Neuronal stem cell (in vitro differentiated cells): ENCODE measurements around the gene KSR2.

Experiments
- DNase-seq: peaks from one replicate; pipeline ENCODE4 v3.0.0-alpha.2; 2013; ENCODE audit warnings: low spot score
- H2AFZ ChIP-seq: one replicate; pipeline ENCODE4 v1.6.1; 2013; ENCODE audit warnings: mild to moderate bottlenecking, low read length, inconsistent platforms
- H2AK5ac ChIP-seq: 2 replicates; pipeline ENCODE4 v1.6.1; 2013; ENCODE audit warnings: low read depth, mild to moderate bottlenecking, inconsistent platforms, low read length, moderate library complexity, mixed read lengths
- H2BK120ac ChIP-seq: 2 replicates; pipeline ENCODE4 v1.6.1; 2013; ENCODE audit warnings: low read depth, mild to moderate bottlenecking, inconsistent platforms, low read length, moderate library complexity, mixed read lengths
- H2BK12ac ChIP-seq: one replicate; pipeline ENCODE4 v1.6.1; 2013; ENCODE audit warnings: low read length, inconsistent platforms
- H2BK15ac ChIP-seq: 2 replicates; pipeline ENCODE4 v1.6.1; 2013; ENCODE audit warnings: mild to moderate bottlenecking, low read length, inconsistent platforms, mixed read lengths
- H2BK5ac ChIP-seq: one replicate; pipeline ENCODE4 v1.6.1; 2013; ENCODE audit warnings: inconsistent platforms, mild to moderate bottlenecking, low read length, moderate library complexity
- H3K14ac ChIP-seq: one replicate; pipeline ENCODE4 v1.6.1; 2013; ENCODE audit warnings: low read length, inconsistent platforms
- H3K18ac ChIP-seq: 2 replicates; pipeline ENCODE4 v1.6.1; 2013; ENCODE audit warnings: low read length, inconsistent platforms
- H3K23ac ChIP-seq: 2 replicates; pipeline ENCODE4 v1.6.1; 2013; ENCODE audit warnings: low read depth, mild to moderate bottlenecking, mixed read lengths, low read length, inconsistent platforms; ENCODE audit not compliant: poor library complexity
- H3K27ac ChIP-seq: replicated peaks from 3 replicates; pipeline ENCODE4 v1.5.1; 2013; ENCODE audit warnings: low read length, inconsistent platforms
- H3K27me3 ChIP-seq, 3 experiments: 2 replicates each; pipeline ENCODE4 v1.6.1; 2013; ENCODE audit warnings: low read length in 3 of 3, mild to moderate bottlenecking in 2 of 3, inconsistent platforms in 1 of 3, low read depth in 1 of 3, mixed read lengths in 1 of 3, moderate library complexity in 1 of 3; ENCODE audit not compliant: control insufficient read depth in 3 of 3, insufficient read depth in 3 of 3
- H3K36me3 ChIP-seq, 2 donors: replicated peaks in 1 of 2; 2 replicates each; pipeline ENCODE4 v1.6.1; 2013; ENCODE audit warnings: low read length in 2 of 2; ENCODE audit not compliant: control insufficient read depth in 2 of 2, insufficient read depth in 2 of 2
- H3K4ac ChIP-seq: 2 replicates; pipeline ENCODE4 v1.6.1; 2013; ENCODE audit warnings: inconsistent platforms, mild to moderate bottlenecking, low read length, moderate library complexity
- H3K4me1 ChIP-seq, 2 donors: 1 replicate in 1 of 2; 2 replicates in 1 of 2; pipeline ENCODE4 v1.6.1; 2013; ENCODE audit warnings: low read length in 2 of 2, low read depth in 1 of 2; ENCODE audit not compliant: control insufficient read depth in 2 of 2, insufficient read depth in 1 of 2
- H3K4me2 ChIP-seq: one replicate; pipeline ENCODE4 v1.6.1; 2013; ENCODE audit warnings: mild to moderate bottlenecking, low read length, inconsistent platforms; ENCODE audit not compliant: insufficient read depth, poor library complexity, severe bottlenecking
- H3K4me3 ChIP-seq, 2 donors: 2 replicates each; pipeline ENCODE4 v1.5.1; 2013; ENCODE audit warnings: low read length in 2 of 2, mild to moderate bottlenecking in 2 of 2, inconsistent platforms in 1 of 2, moderate library complexity in 1 of 2
- H3K79me1 ChIP-seq: one replicate; pipeline ENCODE4 v1.6.1; 2013; ENCODE audit warnings: low read depth, mild to moderate bottlenecking, inconsistent platforms, low read length, moderate library complexity
- H3K9ac ChIP-seq: one replicate; pipeline ENCODE4 v1.6.1; 2013; ENCODE audit warnings: mild to moderate bottlenecking, low read depth, low read length, inconsistent platforms; ENCODE audit not compliant: poor library complexity
- H3K9me3 ChIP-seq, 2 donors: replicated peaks in 1 of 2; 2 replicates each; pipeline versions ENCODE3 to v1.6.1; 2013; ENCODE audit warnings: low read length in 2 of 2, mild to moderate bottlenecking in 2 of 2, inconsistent platforms in 1 of 2, low read depth in 1 of 2, mixed read lengths in 1 of 2, moderate library complexity in 1 of 2; ENCODE audit not compliant: control insufficient read depth in 2 of 2, insufficient read depth in 1 of 2
- H4K8ac ChIP-seq: one replicate; pipeline ENCODE4 v1.6.1; 2013; ENCODE audit warnings: low read depth, mild to moderate bottlenecking, inconsistent platforms, low read length, moderate library complexity
- H4K91ac ChIP-seq: one replicate; pipeline ENCODE4 v1.6.1; 2013; ENCODE audit warnings: low read length, low read depth, mild to moderate bottlenecking, inconsistent platforms; ENCODE audit not compliant: poor library complexity
- WGBS, 2 donors: extraction: QIAGEN DNeasy Blood & Tissue Kit; methylation state at CpG; one replicate each; pipeline ENCODE4 v1.1.7; 2013; ENCODE audit warnings: missing lambda C conversion rate in 2 of 2, mixed read lengths in 1 of 2; ENCODE audit not compliant: insufficient read length in 2 of 2, insufficient replicate concordance in 1 of 2; ENCODE audit errors: extremely low coverage in 2 of 2; 5-methylcytosine and 5-hydroxymethylcytosine counted together

The KSR2 gene

DNA sequence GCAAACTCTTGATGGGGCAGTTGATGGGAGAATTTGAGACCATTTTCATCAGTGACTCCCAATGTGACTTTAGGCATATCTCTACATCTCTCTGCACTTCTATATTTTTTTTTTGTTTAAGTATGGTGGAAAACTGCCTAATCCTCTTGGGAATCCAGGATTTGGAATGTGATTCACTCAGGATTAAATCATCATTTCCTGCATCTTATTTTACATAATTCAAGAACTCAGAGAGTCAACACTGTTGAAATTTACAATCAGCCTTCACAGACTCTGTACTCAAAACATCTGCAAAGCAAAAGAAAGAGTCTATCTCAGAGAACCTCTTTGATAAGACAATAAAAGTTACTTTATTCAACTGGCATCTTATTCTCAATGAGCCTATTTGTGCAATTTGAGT, 346.7 kb downstream of the KSR2 start:
- H3K4ac ChIP-seq, result no peak overlapping the region
- H2BK5ac ChIP-seq, result no peak overlapping the region
- H2BK120ac ChIP-seq, result no peak overlapping the region
- H2AFZ ChIP-seq, result no peak overlapping the region
- no peaks in the 10 kb centered on the region for H3K79me1 ChIP-seq
- H3K4me1 ChIP-seq, result no peaks in the 10 kb centered on the region
- no peak overlapping the region for H3K18ac ChIP-seq
- H3K14ac ChIP-seq, result no peak overlapping the region
- no peak overlapping the region for H2BK12ac ChIP-seq
- DNase-seq, result no peak
- no peak overlapping the region for H3K4me3 ChIP-seq
- H2BK15ac ChIP-seq, result no peak overlapping the region
- H2AK5ac ChIP-seq, result no peak overlapping the region
- H3K36me3 ChIP-seq, result no peaks in the 10 kb centered on the region
- no peak overlapping the region for H4K91ac ChIP-seq
- no peak overlapping the region for H3K4me2 ChIP-seq
- H3K27ac ChIP-seq, result no peak overlapping the region
- H3K9ac ChIP-seq, result no peak overlapping the region
- no peaks in the 10 kb centered on the region for H3K27me3 ChIP-seq
- peaks cover 0 to 1% of the 10 kb centered on the region in 2 donors for H3K9me3 ChIP-seq
- no peak overlapping the region for H3K23ac ChIP-seq
- H4K8ac ChIP-seq, result no peak overlapping the region

DNA sequence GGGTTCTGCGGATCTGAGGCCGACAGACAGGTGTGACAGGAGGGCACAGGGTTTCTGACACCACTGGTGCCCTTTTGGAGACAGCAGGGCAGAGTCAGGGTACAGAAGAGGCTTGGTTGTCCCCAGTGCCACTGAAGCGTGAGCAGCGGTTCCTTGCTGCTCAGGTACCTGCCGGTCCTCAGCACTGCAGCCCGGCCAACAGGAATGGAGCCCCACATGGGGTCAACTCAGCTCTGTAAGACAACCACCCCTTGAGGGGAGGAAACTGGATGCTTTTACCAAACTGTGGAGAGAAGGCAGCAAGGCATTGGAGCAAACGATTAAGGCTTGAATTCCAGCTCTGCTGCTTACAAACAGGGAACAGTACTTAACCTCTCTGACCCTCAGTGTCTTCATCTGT, 361.0 kb downstream of the KSR2 start:
- Histone ChIP-seq H3K14ac (no peak overlapping the region), H2BK120ac (no peak overlapping the region)

DNA sequence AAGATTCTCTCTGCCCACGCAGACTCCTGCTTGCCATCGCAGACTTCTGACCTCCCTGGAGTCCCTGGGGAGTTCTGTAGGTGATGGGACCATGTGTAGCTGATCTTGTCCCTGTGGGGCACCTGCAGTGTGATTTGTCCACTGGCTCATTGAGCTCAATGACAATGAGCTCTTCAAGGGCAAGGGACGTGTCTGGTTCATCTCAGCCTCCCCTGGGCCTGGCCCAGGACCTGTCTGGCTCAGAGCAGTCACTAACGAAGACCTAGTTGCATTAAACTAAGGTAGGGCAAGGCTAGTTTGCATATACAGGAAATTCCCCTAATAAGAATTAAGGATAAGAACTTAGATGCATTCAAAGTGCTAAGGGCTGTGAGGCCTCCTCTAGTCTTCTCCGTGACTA, 361.8 kb downstream of the KSR2 start:
- no peaks in the 10 kb centered on the region for H3K4me1 ChIP-seq

More for the DNA sequence above, 361.0 kb downstream of the KSR2 start:
- Histone ChIP-seq H4K91ac (no peak overlapping the region), H3K18ac (no peak overlapping the region), H3K4me2 (no peak overlapping the region), H3K4me1 (no peaks in the 10 kb centered on the region), H3K79me1 (no peaks in the 10 kb centered on the region), H4K8ac (no peak overlapping the region), H3K27me3 (no peaks in the 10 kb centered on the region), H3K4ac (no peak overlapping the region), H3K4me3 (no peak overlapping the region), H3K9me3 (no peaks in the 10 kb centered on the region), H2BK15ac (no peak overlapping the region), H2BK5ac (no peak overlapping the region), H2BK12ac (no peak overlapping the region), H3K9ac (no peak overlapping the region), H3K23ac (no peak overlapping the region), H2AK5ac (no peak overlapping the region), H3K36me3 (no peaks in the 10 kb centered on the region), H3K27ac (no peak overlapping the region), H2AFZ (no peak overlapping the region)
- DNase-seq, result no peak
- no CpG with 5 or more reads among the region's 7 CpGs for WGBS, 2 donors

GRCh38 chr12:117606024-117606423, 362.8 kb downstream of the KSR2 start:
- Histone ChIP-seq H3K9ac (no peak overlapping the region), H3K4me3 (no peak overlapping the region), H2BK120ac (no peak overlapping the region), H4K91ac (no peak overlapping the region), H2BK5ac (no peak overlapping the region), H2AFZ (no peak overlapping the region), H3K36me3 (no peaks in the 10 kb centered on the region), H3K27me3 (no peaks in the 10 kb centered on the region), H3K27ac (no peak overlapping the region), H3K4me1 (no peaks in the 10 kb centered on the region), H3K79me1 (no peaks in the 10 kb centered on the region), H2AK5ac (no peak overlapping the region), H2BK15ac (no peak overlapping the region), H3K9me3 (no peaks in the 10 kb centered on the region), H3K23ac (no peak overlapping the region), H2BK12ac (no peak overlapping the region), H3K18ac (no peak overlapping the region), H3K4ac (no peak overlapping the region), H3K14ac (no peak overlapping the region), H3K4me2 (no peak overlapping the region), H4K8ac (no peak overlapping the region)
- DNase-seq, result no peak

More for the DNA sequence above, 361.8 kb downstream of the KSR2 start:
- Histone ChIP-seq H3K14ac (no peak overlapping the region), H2BK12ac (no peak overlapping the region), H3K9me3 (no peaks in the 10 kb centered on the region), H2BK15ac (no peak overlapping the region), H3K4ac (no peak overlapping the region), H3K9ac (no peak overlapping the region), H2BK5ac (no peak overlapping the region), H2AFZ (no peak overlapping the region), H3K36me3 (no peaks in the 10 kb centered on the region), H3K27me3 (no peaks in the 10 kb centered on the region), H2BK120ac (no peak overlapping the region), H3K79me1 (no peaks in the 10 kb centered on the region), H4K91ac (no peak overlapping the region), H3K4me2 (no peak overlapping the region), H3K4me3 (no peak overlapping the region), H3K23ac (no peak overlapping the region), H3K27ac (no peak overlapping the region), H2AK5ac (no peak overlapping the region), H3K18ac (no peak overlapping the region), H4K8ac (no peak overlapping the region)
- no peak for DNase-seq
- no CpG with 5 or more reads among the region's 5 CpGs for WGBS, 2 donors
